GM10248 (cell line): ENCODE results near the gene CAMK2G.
"Not testable (repeated sequence)": the region's sequence is repeated elsewhere in the genome, so short reads cannot be mapped to it uniquely, and the experiment has no call there.

ENCODE experiments used
- CTCF ChIA-PET: fragments of 300-600 bp; sonication (Branson Sonifier 250); formaldehyde crosslinking; extraction: SDS; loops from one replicate; lab custom pipeline; 2021; ENCODE audit warnings: antibody characterized with exemption; lab: Yijun Ruan, JAX
- POLR2A ChIA-PET: fragments of 350-650 bp; sonication (Branson Sonifier 250); formaldehyde crosslinking; extraction: SDS; loops from one replicate; lab custom pipeline; 2020; ENCODE audit warnings: antibody characterized with exemption; lab: Yijun Ruan, JAX
- DNase-seq: peaks from one replicate; pipeline ENCODE4 v3.0.0; 2012; ENCODE audit errors: extremely low spot score
- CTCF ChIP-seq: IDR thresholded peaks from 2 replicates; pipeline ENCODE4 v1.5.1; 2012; ENCODE audit warnings: mild to moderate bottlenecking, low read depth; ENCODE audit errors: extremely low read depth, missing control alignments, control extremely low read depth

CAMK2G gene

GRCh38 chr10:73902351-73902750 lies 28.0 kb upstream of the CAMK2G start:
- CTCF ChIA-PET, result interaction anchor here (1.0 to 8.2 kb wide), 4 partner anchors 13 to 179 kb away, joined by 3 to 83 read pairs (median 42); no protein-coding TSS in a partner anchor
- TF ChIP-seq CTCF, result no peak
- POLR2A ChIA-PET, result no interaction called here
- no peak for DNase-seq

GRCh38 chr10:73901261-73901660 lies 26.9 kb upstream of the CAMK2G start:
- DNase-seq, result no peak
- CTCF ChIA-PET, result interaction anchor here (1.2 to 8.2 kb wide), 6 partner anchors 12 to 39 kb away, joined by 3 to 83 read pairs (median 20); no protein-coding TSS in a partner anchor
- TF ChIP-seq CTCF, result no peak
- POLR2A ChIA-PET, result no interaction called here

GRCh38 chr10:73900064-73900463 lies 25.7 kb upstream of the CAMK2G start:
- DNase-seq, result no peak
- TF ChIP-seq CTCF, result no peak
- CTCF ChIA-PET, result interaction anchor here (0.8 to 8.2 kb wide), 11 partner anchors 11 to 208 kb away, joined by 3 to 83 read pairs (median 5); no protein-coding TSS in a partner anchor
- POLR2A ChIA-PET, result interaction anchor here (0.5 kb wide), 1 partner anchor 154 kb away, joined by 4 read pairs; no protein-coding TSS in a partner anchor

- TF ChIP-seq CTCF, result no peak
- ChIA-PET CTCF (interaction anchor here (1.2 to 8.2 kb wide), 7 partner anchors 10 to 208 kb away, joined by 3 to 83 read pairs (median 10); no protein-coding TSS in a partner anchor), POLR2A (no interaction called here)
- no peak for DNase-seq
Measured at GRCh38 chr10:73899423-73899822, 25.1 kb upstream of the CAMK2G start.

- ChIA-PET CTCF (interaction anchor here (1.2 to 8.2 kb wide), 5 partner anchors 9 to 58 kb away, joined by 5 to 83 read pairs (median 34); no protein-coding TSS in a partner anchor), POLR2A (no interaction called here)
- TF ChIP-seq CTCF, result no peak
- no peak for DNase-seq
Measured at GRCh38 chr10:73898730-73899410, 24.5 kb upstream of the CAMK2G start.

GRCh38 chr10:73897693-73898092 lies 23.3 kb upstream of the CAMK2G start:
- no peak for TF ChIP-seq CTCF
- DNase-seq, result no peak
- POLR2A ChIA-PET, result no interaction called here
- CTCF ChIA-PET, result interaction anchor here (1.6 to 8.2 kb wide), 6 partner anchors 8 to 184 kb away, joined by 3 to 83 read pairs (median 22); no protein-coding TSS in a partner anchor

GRCh38 chr10:73895381-73895780 lies 21.0 kb upstream of the CAMK2G start:
- POLR2A ChIA-PET, result not testable (repeated sequence)
- CTCF ChIA-PET, result interaction anchor here (1.9 to 8.2 kb wide), 3 partner anchors 6 to 46 kb away, joined by 14 to 84 read pairs (median 83); no protein-coding TSS in a partner anchor

More at GRCh38 chr10:73895381-73895780, 21.0 kb upstream of the CAMK2G start:
- not testable (repeated sequence) for DNase-seq
